ENCODE data around the gene LGI4.

LGI4 gene

GRCh38 chr19:35093941-35094647, 40.8 kb downstream of the LGI4 start:
- no peak overlapping the region for H3K9ac ChIP-seq (ENCODE audit: low read length)
- H3K9me3 ChIP-seq (ENCODE audit: low read length) = no peaks in the 10 kb centered on the region
- H3K4me2 ChIP-seq (ENCODE audit: low read length) = no peak overlapping the region
- H3K27ac ChIP-seq (ENCODE audit: low read depth, low read length, poor library complexity, severe bottlenecking) = no peak overlapping the region
- H3K36me3 ChIP-seq (ENCODE audit: insufficient read depth, low read length) = no peaks in the 10 kb centered on the region
- no peak overlapping the region for H3K4me3 ChIP-seq (ENCODE audit: low read depth, low read length, poor library complexity, severe bottlenecking)
- no peaks in the 10 kb centered on the region for H3K9me2 ChIP-seq (ENCODE audit: low read depth, low read length)
- no peaks in the 10 kb centered on the region for H4K20me1 ChIP-seq (ENCODE audit: insufficient read depth, low read length)
- H3K79me2 ChIP-seq (ENCODE audit: insufficient read depth, low read length) = no peaks in the 10 kb centered on the region
- H3K4me1 ChIP-seq (ENCODE audit: insufficient read depth, low read length, severe bottlenecking) = peaks cover 11% of the 10 kb centered on the region
- H2AFZ ChIP-seq (ENCODE audit: low read length) = no peak overlapping the region
- H3K27me3 ChIP-seq (ENCODE audit: insufficient read depth, low read length) = no peaks in the 10 kb centered on the region
- no peaks in the 10 kb centered on the region for H3F3A ChIP-seq (ENCODE audit: insufficient read depth, low read length)
- TF ChIP-seq EZH2 (IDR thresholded peaks at IDR 0.05; ENCODE audit: borderline replicate concordance, low read length) (no peak), CTCF (IDR thresholded peaks at IDR 0.05; ENCODE audit: low read length) (no peak)

GRCh38 chr19:35093430-35093829, 41.4 kb downstream of the LGI4 start:
- no peaks in the 10 kb centered on the region for H3K27me3 ChIP-seq (ENCODE audit: insufficient read depth, low read length)

GRCh38 chr19:35090506-35091214, 44.2 kb downstream of the LGI4 start:
- Histone ChIP-seq H3K27ac (ENCODE audit: low read depth, low read length, poor library complexity, severe bottlenecking) (no peak overlapping the region), H3K36me3 (ENCODE audit: insufficient read depth, low read length) (no peaks in the 10 kb centered on the region), H3K4me1 (ENCODE audit: insufficient read depth, low read length, severe bottlenecking) (peaks cover 24% of the 10 kb centered on the region), H3K9me3 (ENCODE audit: low read length) (no peaks in the 10 kb centered on the region), H3K4me2 (ENCODE audit: low read length) (peak overlapping the region; percentile 30), H3K9me2 (ENCODE audit: low read depth, low read length) (no peaks in the 10 kb centered on the region), H3K79me2 (ENCODE audit: insufficient read depth, low read length) (no peaks in the 10 kb centered on the region), H3K4me3 (ENCODE audit: low read depth, low read length, poor library complexity, severe bottlenecking) (peak overlapping the region; percentile 16), H4K20me1 (ENCODE audit: insufficient read depth, low read length) (no peaks in the 10 kb centered on the region), H3F3A (ENCODE audit: insufficient read depth, low read length) (no peaks in the 10 kb centered on the region), H3K27me3 (ENCODE audit: insufficient read depth, low read length) (no peaks in the 10 kb centered on the region), H3K9ac (ENCODE audit: low read length) (no peak overlapping the region; the same call in 1 of the 2 replicates), H2AFZ (ENCODE audit: low read length) (no peak overlapping the region)
- TF ChIP-seq CTCF (IDR thresholded peaks at IDR 0.05; ENCODE audit: low read length) = peak; percentile 73
- TF ChIP-seq EZH2 (IDR thresholded peaks at IDR 0.05; ENCODE audit: borderline replicate concordance, low read length) = no peak

More at GRCh38 chr19:35093430-35093829, 41.4 kb downstream of the LGI4 start:
- Histone ChIP-seq H3K36me3 (ENCODE audit: insufficient read depth, low read length) (no peaks in the 10 kb centered on the region), H3K4me1 (ENCODE audit: insufficient read depth, low read length, severe bottlenecking) (peaks cover 11% of the 10 kb centered on the region), H4K20me1 (ENCODE audit: insufficient read depth, low read length) (no peaks in the 10 kb centered on the region), H3F3A (ENCODE audit: insufficient read depth, low read length) (no peaks in the 10 kb centered on the region), H3K9ac (ENCODE audit: low read length) (no peak overlapping the region), H3K4me3 (ENCODE audit: low read depth, low read length, poor library complexity, severe bottlenecking) (no peak overlapping the region), H3K79me2 (ENCODE audit: insufficient read depth, low read length) (no peaks in the 10 kb centered on the region), H3K9me2 (ENCODE audit: low read depth, low read length) (no peaks in the 10 kb centered on the region), H3K27ac (ENCODE audit: low read depth, low read length, poor library complexity, severe bottlenecking) (no peak overlapping the region), H3K9me3 (ENCODE audit: low read length) (no peaks in the 10 kb centered on the region), H3K4me2 (ENCODE audit: low read length) (no peak overlapping the region), H2AFZ (ENCODE audit: low read length) (no peak overlapping the region)
- TF ChIP-seq CTCF (IDR thresholded peaks at IDR 0.05; ENCODE audit: low read length) (no peak), EZH2 (IDR thresholded peaks at IDR 0.05; ENCODE audit: borderline replicate concordance, low read length) (no peak)
